ENCODE measurements around the gene SCFD2.
"Not testable (repeated sequence)": the region's sequence is repeated elsewhere in the genome, so short reads cannot be mapped to it uniquely, and the experiment has no call there.

Gene SCFD2

GRCh38 chr4:53150631-53151488, 215.0 kb downstream of the SCFD2 start:
- no peak for DNase-seq (ENCODE audit: low read depth in 1 of 2, low spot score in 1 of 2)

- DNase-seq (ENCODE audit: low read depth in 1 of 2, low spot score in 1 of 2), result no peak
Measured at GRCh38 chr4:53147711-53148110, 218.2 kb downstream of the SCFD2 start.

GRCh38 chr4:53147197-53147596, 218.7 kb downstream of the SCFD2 start:
- no peak for DNase-seq (ENCODE audit: low read depth in 1 of 2, low spot score in 1 of 2)

DNA sequence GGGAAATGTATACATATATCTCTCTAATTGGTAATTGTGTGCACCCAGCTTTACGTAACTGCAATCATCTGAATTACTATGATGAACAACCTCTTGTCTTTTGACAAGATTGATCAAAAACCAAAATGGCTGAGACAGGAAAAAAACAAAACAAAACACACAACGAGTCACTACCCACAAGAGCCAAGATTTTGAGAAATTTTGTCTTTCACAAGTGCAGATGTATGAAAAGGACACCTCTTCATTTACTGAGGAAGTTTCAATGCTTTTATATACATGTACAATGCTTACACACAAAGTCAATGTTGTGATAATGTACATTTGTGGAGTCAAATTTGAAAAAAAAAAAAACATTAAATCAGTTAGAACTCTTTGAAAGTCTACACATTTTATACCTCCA, 224.6 kb downstream of the SCFD2 start:
- no peak for DNase-seq (ENCODE audit: low read depth in 1 of 2, low spot score in 1 of 2)

GRCh38 chr4:53139256-53139655, 226.6 kb downstream of the SCFD2 start:
- DNase-seq (ENCODE audit: low read depth in 1 of 2, low spot score in 1 of 2), result not testable (repeated sequence)

DNA sequence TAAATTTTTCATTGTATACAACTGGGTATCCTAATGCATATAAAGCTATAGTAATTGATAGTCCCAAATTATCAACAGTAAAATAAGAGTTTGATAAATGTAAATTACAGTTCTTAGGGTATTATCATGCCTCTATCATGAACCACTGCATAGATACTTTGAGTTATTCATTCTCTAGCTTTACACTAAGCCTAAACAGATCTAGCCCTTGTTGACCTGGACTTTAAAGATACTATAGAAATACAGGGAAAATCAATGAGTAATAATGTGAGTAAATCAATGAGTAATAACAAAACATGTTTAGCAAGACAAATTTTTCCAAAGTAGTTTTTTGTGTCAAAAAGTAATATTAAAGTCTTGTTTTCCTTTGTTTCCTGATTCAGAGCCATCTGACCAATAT, 228.4 kb downstream of the SCFD2 start:
- DNase-seq (ENCODE audit: low read depth in 1 of 2, low spot score in 1 of 2), result no peak

DNA sequence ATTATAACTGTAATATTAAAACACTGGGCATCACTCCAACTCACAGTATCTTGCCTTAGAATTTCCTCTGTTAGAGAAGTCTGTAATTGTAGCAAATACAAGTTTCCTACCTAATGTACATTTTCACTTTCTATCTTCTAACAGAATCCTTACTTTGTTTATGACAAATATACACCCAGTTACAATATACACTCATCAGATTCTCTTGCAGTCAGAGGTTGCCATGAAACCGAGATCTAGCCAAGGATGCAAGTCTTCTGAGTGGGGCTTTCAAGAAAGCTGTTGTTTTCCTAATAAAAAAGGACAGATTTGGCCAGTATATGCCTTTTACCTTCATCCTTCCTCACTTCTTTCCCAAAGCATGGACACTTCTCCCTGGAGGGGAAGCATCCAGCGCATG, 228.9 kb downstream of the SCFD2 start:
- no peak for DNase-seq (ENCODE audit: low read depth in 1 of 2, low spot score in 1 of 2)

DNA sequence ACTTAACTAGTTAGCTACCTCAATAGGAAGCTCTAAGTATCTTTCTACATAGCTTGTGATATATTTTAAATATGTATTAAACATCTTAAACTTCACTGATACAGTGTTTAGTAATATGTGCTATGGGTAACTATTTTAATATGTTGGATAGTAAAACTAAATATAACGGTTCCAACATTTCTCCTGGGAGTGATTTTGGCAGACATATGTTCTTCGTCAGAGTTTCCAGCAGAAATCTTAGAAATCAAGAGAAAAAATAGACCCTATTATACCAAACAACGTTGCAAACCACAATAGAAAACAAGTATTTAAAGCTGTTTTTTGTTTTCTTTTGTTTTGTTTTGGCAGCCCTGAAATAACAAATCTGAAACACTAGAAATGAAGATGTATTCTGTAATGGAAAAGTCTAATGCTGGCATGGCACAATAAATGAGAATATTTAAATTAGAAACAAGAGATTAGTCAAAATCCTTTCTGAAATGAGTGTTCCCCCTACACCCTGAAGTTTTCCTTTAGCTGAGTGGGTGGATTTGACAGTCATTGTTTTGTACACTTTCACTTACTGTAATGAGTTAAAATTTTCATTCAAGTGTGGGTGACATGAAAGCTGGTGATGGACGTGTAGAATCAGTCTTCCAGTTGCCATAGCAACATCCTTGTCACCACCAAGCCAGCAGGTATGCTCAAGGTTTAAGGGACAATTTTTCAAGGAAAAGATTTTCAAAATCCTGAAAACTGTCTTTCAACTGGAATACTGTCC, 233.5 kb downstream of the SCFD2 start:
- DNase-seq (ENCODE audit: low read depth in 1 of 2, low spot score in 1 of 2), result peak in 1 of 2 donors; percentile 26

DNA sequence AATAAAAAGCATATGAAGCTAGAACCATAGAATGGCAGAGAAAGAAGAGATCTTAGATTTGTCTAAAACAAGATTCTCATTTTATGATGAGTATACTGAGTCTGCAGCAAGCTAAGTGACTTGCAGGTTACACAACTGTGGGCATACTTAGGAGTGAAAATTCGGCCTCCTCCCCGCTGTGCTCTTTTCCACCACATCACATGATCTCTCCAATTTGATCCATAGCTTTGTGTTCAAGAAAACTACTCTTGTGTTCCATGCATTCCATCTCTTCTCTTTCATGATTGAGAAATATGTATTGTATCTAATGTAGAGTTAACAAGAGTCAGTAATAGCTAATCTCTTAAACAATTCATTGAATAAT, 234.3 kb downstream of the SCFD2 start:
- no peak for DNase-seq (ENCODE audit: low read depth in 1 of 2, low spot score in 1 of 2)

- no peak for DNase-seq (ENCODE audit: low read depth in 1 of 2, low spot score in 1 of 2)
Measured at GRCh38 chr4:53130896-53131561, 234.8 kb downstream of the SCFD2 start.

GRCh38 chr4:53128706-53129357, 237.0 kb downstream of the SCFD2 start:
- no peak for DNase-seq (ENCODE audit: low read depth in 1 of 2, low spot score in 1 of 2)

DNA sequence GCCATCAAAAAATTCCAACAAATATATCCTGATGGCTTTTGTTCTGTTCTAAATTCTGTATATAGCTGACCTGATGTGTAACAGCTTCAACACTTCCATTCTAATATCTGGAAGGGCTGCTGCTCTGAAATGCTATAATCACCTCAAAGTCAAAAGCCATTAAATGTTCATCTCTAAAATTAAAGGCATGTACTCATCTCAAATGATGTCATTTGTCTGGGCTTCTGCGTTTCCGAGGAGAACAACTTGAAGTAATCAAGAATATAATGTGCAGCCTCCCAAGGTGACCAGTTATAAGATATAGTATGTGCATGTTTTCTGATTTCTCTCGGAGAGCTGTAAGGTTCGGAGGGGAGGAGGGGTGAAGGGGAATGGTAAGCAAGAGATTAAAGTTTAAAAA, 237.6 kb downstream of the SCFD2 start:
- no peak for DNase-seq (ENCODE audit: low read depth in 1 of 2, low spot score in 1 of 2)

DNA sequence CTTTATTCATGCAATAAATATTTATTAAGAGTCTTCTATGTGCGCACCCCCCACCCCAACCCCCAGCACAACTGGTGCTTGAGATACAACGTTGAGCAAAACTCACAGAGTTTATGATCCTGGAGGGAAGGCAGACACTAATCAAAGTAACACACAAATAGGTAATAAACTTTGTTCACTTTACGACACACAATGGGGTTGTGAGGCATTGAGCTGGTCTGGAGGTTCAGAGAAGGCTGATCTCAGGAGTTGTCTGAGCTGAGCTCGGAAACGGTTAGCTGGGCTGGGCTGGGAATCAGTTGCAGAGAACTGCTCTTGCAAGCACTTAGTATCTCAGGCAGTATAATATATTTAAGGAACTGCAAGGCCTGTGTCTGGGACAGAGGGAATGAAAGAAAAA, 238.5 kb downstream of the SCFD2 start:
- no peak for DNase-seq (ENCODE audit: low read depth in 1 of 2, low spot score in 1 of 2)

DNA sequence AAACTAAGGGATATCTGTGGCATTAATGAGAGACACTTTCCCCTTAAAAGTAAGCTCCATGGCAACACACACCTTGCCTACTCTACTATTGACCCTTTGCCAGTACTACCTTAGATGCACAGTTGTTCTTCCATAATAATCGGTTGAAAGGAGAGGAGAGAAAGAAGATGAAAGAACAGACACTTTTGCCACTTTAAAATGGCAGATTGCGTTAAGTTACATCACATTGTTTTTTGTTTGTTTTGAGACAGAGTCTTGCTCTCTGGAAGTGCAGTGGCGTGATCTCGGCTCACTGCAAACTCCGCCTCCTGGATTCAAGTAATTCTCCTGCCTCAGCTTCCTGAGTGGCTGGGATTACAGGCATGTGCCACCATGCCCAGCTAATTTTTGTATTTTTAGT, 239.8 kb downstream of the SCFD2 start:
- DNase-seq (ENCODE audit: low read depth in 1 of 2, low spot score in 1 of 2), result no peak

- DNase-seq (ENCODE audit: low read depth in 1 of 2, low spot score in 1 of 2), result no peak
Measured at GRCh38 chr4:53123819-53124218, 242.0 kb downstream of the SCFD2 start.

GRCh38 chr4:53123171-53123570, 242.7 kb downstream of the SCFD2 start:
- no peak for DNase-seq (ENCODE audit: low read depth in 1 of 2, low spot score in 1 of 2)

GRCh38 chr4:53122280-53123116, 243.4 kb downstream of the SCFD2 start:
- DNase-seq (ENCODE audit: low read depth in 1 of 2, low spot score in 1 of 2), result no peak

DNA sequence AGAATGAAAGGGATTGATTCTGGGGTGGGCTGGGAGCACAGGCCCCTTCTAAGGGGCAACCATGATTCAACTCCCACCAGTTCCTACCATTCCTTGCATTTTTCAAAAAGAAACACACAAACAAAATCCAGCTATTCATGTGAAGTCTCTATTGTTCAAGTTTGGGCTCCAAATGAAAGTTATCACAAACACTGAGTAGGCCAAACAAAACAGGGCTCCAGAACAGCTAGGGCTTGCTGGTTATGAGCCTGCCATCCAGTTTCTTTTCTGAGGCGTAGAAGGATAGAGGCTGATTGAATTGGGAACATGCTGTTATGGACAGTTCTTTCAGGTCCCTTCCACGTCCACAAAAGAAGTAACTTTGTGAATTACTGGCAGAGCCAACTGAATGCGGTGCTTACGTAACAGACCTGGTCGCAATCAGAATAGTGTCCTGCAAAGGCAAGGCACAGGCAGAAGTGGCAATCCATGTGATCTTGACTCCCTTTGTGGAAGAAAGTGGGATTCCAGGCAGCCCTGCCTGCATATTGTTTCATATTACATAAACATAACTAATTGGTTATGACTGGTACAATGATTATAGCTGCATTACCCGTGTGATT, 244.5 kb downstream of the SCFD2 start:
- DNase-seq (ENCODE audit: low read depth in 1 of 2, low spot score in 1 of 2), result no peak

DNA sequence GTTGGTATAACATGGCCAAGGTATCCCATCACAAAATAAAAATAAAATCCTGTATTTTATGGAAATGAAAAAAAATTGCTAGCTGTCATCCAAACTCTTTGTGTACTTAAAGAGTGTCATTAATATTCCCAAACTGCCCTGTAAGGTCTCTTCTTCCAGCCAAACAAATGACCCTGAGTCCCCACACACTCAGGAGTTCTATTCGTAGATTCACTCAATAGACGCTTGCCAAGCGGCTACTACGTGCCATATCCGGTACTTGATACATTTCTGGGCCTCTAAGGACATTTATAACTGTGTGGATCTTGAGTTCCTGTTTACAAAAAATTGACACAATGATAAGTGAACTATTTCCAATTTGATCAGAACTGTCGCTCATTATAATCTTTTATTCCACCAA, 245.1 kb downstream of the SCFD2 start:
- DNase-seq (ENCODE audit: low read depth in 1 of 2, low spot score in 1 of 2), result no peak

DNA sequence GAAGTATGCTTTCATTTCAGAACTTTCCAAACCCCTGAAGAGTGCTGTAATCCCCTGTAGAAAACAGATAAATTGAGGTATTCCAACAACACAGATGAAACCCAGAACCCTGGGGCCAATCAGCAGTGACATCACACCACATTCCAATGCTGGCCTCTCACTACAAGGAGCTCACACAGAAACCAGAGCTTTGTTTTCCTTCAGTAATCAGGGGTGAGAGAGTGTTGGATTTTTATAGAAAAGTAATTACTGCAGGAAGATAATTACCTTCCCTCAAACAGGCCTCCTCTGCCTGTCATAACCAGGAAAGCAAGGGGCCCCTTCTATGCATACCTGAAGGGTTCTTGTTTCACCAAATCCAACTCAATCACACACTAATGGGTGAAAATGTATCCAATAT, 246.2 kb downstream of the SCFD2 start:
- DNase-seq (ENCODE audit: low read depth in 1 of 2, low spot score in 1 of 2), result no peak

All from activated CD4-positive, alpha-beta T cell treated with anti-CD3 and anti-CD28 coated beads, Interleukin-2, amount 50 U/mL, for 24 hours (primary cell).